Measurements from ENCODE around the gene ARHGAP12.

Gene ARHGAP12

GRCh38 chr10:31829776-31830175 lies 98.9 kb downstream of the ARHGAP12 start:
- CTCF ChIA-PET = interaction anchor here (1.0 kb wide), 1 partner anchor 32 kb away, joined by 3 read pairs; no protein-coding TSS in a partner anchor
- no peaks in the 10 kb centered on the region for H3K36me3 ChIP-seq (ENCODE audit: control insufficient read depth in 2 of 2, insufficient read depth in 1 of 2, low read length in 2 of 2)
- H3K4me3 ChIP-seq (ENCODE audit: low read depth, low read length) = no peak overlapping the region
- no peak overlapping the region for H3K27ac ChIP-seq (ENCODE audit: extremely low read depth, low read depth, low read length)
- H3K4me1 ChIP-seq (ENCODE audit: control insufficient read depth, insufficient read depth, low read length) = no peaks in the 10 kb centered on the region
- no peaks in the 10 kb centered on the region for H3K9me3 ChIP-seq (ENCODE audit: control insufficient read depth, insufficient read depth, low read depth, low read length)
- TF ChIP-seq ZNF664 (tag by site-specific recombination; IDR thresholded peaks at IDR 0.05) (no peak), ZBTB11 (tag by site-specific recombination; conservative IDR thresholded peaks at IDR 0.05; ENCODE audit: low read depth) (no peak), ZIC2 (tag by site-specific recombination; IDR thresholded peaks at IDR 0.05) (no peak), ZNF10 (tag by site-specific recombination; IDR thresholded peaks at IDR 0.05) (no peak), ZNF558 (tag by site-specific recombination; IDR thresholded peaks at IDR 0.05) (no peak), ZNF837 (tag by site-specific recombination; IDR thresholded peaks at IDR 0.05) (no peak), ZNF785 (tag by site-specific recombination; IDR thresholded peaks at IDR 0.05) (no peak), ZBTB10 (tag by site-specific recombination; IDR thresholded peaks at IDR 0.05) (no peak), ZSCAN5A (tag by site-specific recombination; IDR thresholded peaks at IDR 0.05) (no peak), ZBTB49 (tag by site-specific recombination; IDR thresholded peaks at IDR 0.05; ENCODE audit: low read depth) (no peak), KLF9 (tag by site-specific recombination; IDR thresholded peaks at IDR 0.05; ENCODE audit: low read depth) (no peak), ZNF510 (tag by site-specific recombination; IDR thresholded peaks at IDR 0.05; ENCODE audit: insufficient replicate concordance) (no peak), TSHZ1 (tag by site-specific recombination; IDR thresholded peaks at IDR 0.05; ENCODE audit: borderline replicate concordance) (no peak)
- POLR2A ChIA-PET = no interaction called here
